CD14-positive monocyte (primary cell): ENCODE measurements around the gene PACSIN2. TPM values are rescaled to one million over a fixed set of nuclear protein-coding genes. Genes with fewer than 3 reads are reported as not detected.

ENCODE experiments used
- DNase-seq, 3 donors: peaks; one replicate each; pipeline ENCODE4 v3.0.0-alpha.2; 2011 to 2022
- H2AFZ ChIP-seq: 2 replicates; pipeline ENCODE4 v1.6.0; 2012; ENCODE audit warnings: mild to moderate bottlenecking, low read depth, low read length, inconsistent platforms; ENCODE audit not compliant: insufficient read depth, poor library complexity, severe bottlenecking
- H3K27ac ChIP-seq, 2 donors: 1 replicate in 1 of 2; 2 replicates in 1 of 2; pipeline ENCODE4 v1.5.1; 2012 to 2013; ENCODE audit warnings: low read length in 2 of 2, control low read depth in 1 of 2, inconsistent platforms in 1 of 2, low read depth in 1 of 2, mild to moderate bottlenecking in 1 of 2
- H3K27me3 ChIP-seq, 2 donors: one replicate each; pipeline versions ENCODE4 v1.6.0 to v1.6.1; 2011 to 2013; ENCODE audit warnings: low read length in 2 of 2; ENCODE audit not compliant: control insufficient read depth in 2 of 2, insufficient read depth in 2 of 2
- H3K36me3 ChIP-seq, 2 donors: replicated peaks in 1 of 2; 1 replicate in 1 of 2; 2 replicates in 1 of 2; pipeline versions ENCODE4 v1.5.1 to v1.6.1; 2012 to 2013; ENCODE audit warnings: low read length in 2 of 2, control low read depth in 1 of 2, inconsistent platforms in 1 of 2, mild to moderate bottlenecking in 1 of 2; ENCODE audit not compliant: insufficient read depth in 2 of 2, control insufficient read depth in 1 of 2
- H3K4me1 ChIP-seq, 2 donors: 1 replicate in 1 of 2; 2 replicates in 1 of 2; pipeline versions ENCODE4 v1.5.1 to v1.6.1; 2012 to 2013; ENCODE audit warnings: low read length in 2 of 2, control low read depth in 1 of 2, inconsistent platforms in 1 of 2, mild to moderate bottlenecking in 1 of 2, moderate library complexity in 1 of 2; ENCODE audit not compliant: insufficient read depth in 2 of 2, control insufficient read depth in 1 of 2
- H3K4me2 ChIP-seq: replicated peaks from 2 replicates; pipeline ENCODE3; 2012; ENCODE audit warnings: low read length, moderate library complexity, mild to moderate bottlenecking; ENCODE audit not compliant: poor library complexity, severe bottlenecking; ENCODE audit errors: extremely low read depth
- H3K4me3 ChIP-seq, 3 experiments: fragments of 200-600 bp in 1 of 3; sonication (generic) in 1 of 3; replicated peaks in 1 of 3; 1 replicate in 2 of 3; 2 replicates in 1 of 3; pipeline ENCODE4 v1.5.1; 2011 to 2013; ENCODE audit warnings: low read length in 3 of 3, mild to moderate bottlenecking in 3 of 3, control low read depth in 2 of 3, low read depth in 2 of 3, inconsistent platforms in 1 of 3, moderate library complexity in 1 of 3
- H3K79me2 ChIP-seq: 2 replicates; pipeline ENCODE4 v1.6.0; 2012; ENCODE audit warnings: mild to moderate bottlenecking, control low read depth, inconsistent platforms, low read length, moderate library complexity; ENCODE audit not compliant: insufficient read depth
- H3K9ac ChIP-seq: 2 replicates; pipeline ENCODE4 v1.6.0; 2017; ENCODE audit warnings: low read length, mild to moderate bottlenecking; ENCODE audit not compliant: insufficient read depth, poor library complexity, severe bottlenecking
- H3K9me3 ChIP-seq, 2 donors: replicated peaks in 1 of 2; 1 replicate in 1 of 2; 2 replicates in 1 of 2; pipeline versions ENCODE4 v1.5.1 to v1.6.1; 2012 to 2013; ENCODE audit warnings: low read length in 2 of 2, control low read depth in 1 of 2; ENCODE audit not compliant: control insufficient read depth in 1 of 2, insufficient read depth in 1 of 2
- H4K20me1 ChIP-seq: 2 replicates; pipeline ENCODE4 v1.6.0; 2012; ENCODE audit warnings: mild to moderate bottlenecking, low read length, control low read depth, moderate library complexity; ENCODE audit not compliant: insufficient read depth
- H3K27ac Mint-ChIP-seq, 7 donors: one replicate each; pipeline ENCODE4 v1.8.0; 2020; ENCODE audit warnings: mild to moderate bottlenecking in 7 of 7, mixed read lengths in 7 of 7, moderate library complexity in 6 of 7, inconsistent platforms in 2 of 7
- H3K27me3 Mint-ChIP-seq, 3 donors: one replicate each; pipeline ENCODE4 v1.8.0; 2021 to 2022; ENCODE audit warnings: low read depth in 3 of 3, mild to moderate bottlenecking in 3 of 3, mixed read lengths in 3 of 3, moderate library complexity in 3 of 3, inconsistent platforms in 1 of 3
- H3K36me3 Mint-ChIP-seq, 2 donors: one replicate each; pipeline ENCODE4 v1.8.0; 2020; ENCODE audit warnings: mixed read lengths in 2 of 2, inconsistent platforms in 1 of 2, mild to moderate bottlenecking in 1 of 2
- H3K4me1 Mint-ChIP-seq: one replicate; pipeline ENCODE4 v1.8.0; 2020; ENCODE audit warnings: mild to moderate bottlenecking, mixed read lengths
- H3K4me3 Mint-ChIP-seq, 2 donors: one replicate each; pipeline ENCODE4 v1.8.0; 2020; ENCODE audit warnings: mild to moderate bottlenecking in 2 of 2, mixed read lengths in 2 of 2, moderate library complexity in 1 of 2
- H3K9me3 Mint-ChIP-seq, 7 donors: one replicate each; pipeline ENCODE4 v1.8.0; 2020 to 2022; ENCODE audit warnings: mixed read lengths in 7 of 7, mild to moderate bottlenecking in 6 of 7, moderate library complexity in 6 of 7, inconsistent platforms in 2 of 7
- CTCF ChIP-seq: fragments of 200-600 bp; IDR thresholded peaks from one replicate; pipeline ENCODE4 v1.8.0; 2022; ENCODE audit warnings: antibody characterized with exemption, mild to moderate bottlenecking
- WGBS: methylation state at CpG from one replicate; pipeline ENCODE4 v1.1.5; 2013; ENCODE audit warnings: missing lambda C conversion rate; ENCODE audit not compliant: insufficient coverage; 5-methylcytosine and 5-hydroxymethylcytosine counted together
- intact Hi-C, 2 donors: fragments of 100-400 bp; cut with micrococcal nuclease; formaldehyde crosslinking; loops; one replicate each; pipeline versions ENCODE4 v1.15.0 to v1.15.1; 2023
- polyA plus RNA-seq, 3 donors: library from polyadenylated mRNA; depleted of rRNA in 1 of 3; unstranded in 2 of 3; stranded (reverse) in 1 of 3; fragments of 300-500 nt in 2 of 3; fragments of >200 nt in 1 of 3; fragmentation: Illumina TruSeq in 2 of 3; gene quantifications; 1 replicate in 2 of 3; 2 replicates in 1 of 3; pipeline ENCODE4 v1.2.3, GENCODE V29; 2012 to 2021

PACSIN2 gene
- polyA plus RNA-seq, 3 donors, result 31.2 to 45.7 (median 40.2) TPM

- no peak for DNase-seq
- intact Hi-C loops, result no loop called here
- no peak overlapping the region for H3K4me3 ChIP-seq
- no peak overlapping the region for H3K4me2 ChIP-seq
- no peak overlapping the region for H3K9ac ChIP-seq
- peaks cover 16 to 23% of the 10 kb centered on the region in 2 donors for H3K36me3 ChIP-seq
- H3K4me1 ChIP-seq, result peaks cover 23 to 24% of the 10 kb centered on the region in 2 donors
- H4K20me1 ChIP-seq, result peaks cover 5% of the 10 kb centered on the region
- H3K9me3 ChIP-seq, result no peaks in the 10 kb centered on the region
- no peak overlapping the region for H3K27ac ChIP-seq
- 100% methylated on average over 4 of the region's 7 CpGs for WGBS
- TF ChIP-seq CTCF, result no peak
- H3K27me3 ChIP-seq, result no peaks in the 10 kb centered on the region
- H3K79me2 ChIP-seq, result no peaks in the 10 kb centered on the region
- H2AFZ ChIP-seq, result no peak overlapping the region
- peaks cover 0 to 4% (median 0%) of the 10 kb centered on the region in 7 donors for H3K9me3 Mint-ChIP-seq
- H3K4me3 Mint-ChIP-seq, result no peak overlapping the region
- peaks cover 39% of the 10 kb centered on the region for H3K4me1 Mint-ChIP-seq
- peaks cover 17 to 35% of the 10 kb centered on the region in 2 donors for H3K36me3 Mint-ChIP-seq
- H3K27ac Mint-ChIP-seq, result peak overlapping the region in 1 of 7 donors; percentile 46
- H3K27me3 Mint-ChIP-seq, result peaks cover 0 to 6% (median 3%) of the 10 kb centered on the region in 3 donors
Observed at GRCh38 chr22:42866100-42866499, 148.8 kb downstream of the PACSIN2 start.

DNA sequence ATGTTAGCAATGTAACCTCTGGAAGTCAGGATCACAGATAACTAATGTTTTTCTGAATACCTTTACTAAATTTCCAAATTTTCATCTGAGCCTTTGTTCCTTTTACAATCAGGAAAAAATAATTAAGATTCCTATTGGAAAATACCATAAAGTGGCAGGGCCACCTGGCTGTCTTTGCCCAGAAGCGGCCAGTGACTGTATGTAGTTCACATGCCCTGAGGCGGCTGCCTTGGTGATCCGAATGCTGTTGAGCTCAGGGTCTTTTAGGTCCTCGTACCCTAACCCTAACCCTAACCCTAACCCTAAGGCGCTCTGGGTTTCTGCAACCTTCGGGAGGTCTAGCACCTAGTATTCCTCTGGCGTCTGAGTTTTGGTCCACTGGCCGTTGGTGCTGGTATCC lies 149.4 kb downstream of the PACSIN2 start:
- peaks cover 2 to 6% (median 3%) of the 10 kb centered on the region in 3 donors for H3K27me3 Mint-ChIP-seq

More for the DNA sequence above, 149.4 kb downstream of the PACSIN2 start:
- Histone ChIP-seq H3K4me1 (peaks cover 23 to 24% of the 10 kb centered on the region in 2 donors), H3K4me3 (no peak overlapping the region), H3K27ac (no peak overlapping the region), H2AFZ (no peak overlapping the region), H3K27me3 (no peaks in the 10 kb centered on the region), H3K36me3 (peaks cover 10 to 17% of the 10 kb centered on the region in 2 donors), H4K20me1 (peaks cover 5% of the 10 kb centered on the region), H3K4me2 (no peak overlapping the region), H3K79me2 (no peaks in the 10 kb centered on the region), H3K9me3 (no peaks in the 10 kb centered on the region), H3K9ac (no peak overlapping the region)
- no peak for TF ChIP-seq CTCF
- 100% methylated on average over 7 of the region's 8 CpGs for WGBS
- DNase-seq, result no peak
- intact Hi-C loops, result no loop called here
- Mint-ChIP-seq H3K27ac (peak overlapping the region in 1 of 7 donors; percentile 46), H3K36me3 (peaks cover 12 to 31% of the 10 kb centered on the region in 2 donors), H3K4me3 (no peak overlapping the region), H3K4me1 (peaks cover 43% of the 10 kb centered on the region), H3K9me3 (peaks cover 0 to 4% (median 0%) of the 10 kb centered on the region in 7 donors)
